ENCODE results near the gene GOLGA6L7.

DNA sequence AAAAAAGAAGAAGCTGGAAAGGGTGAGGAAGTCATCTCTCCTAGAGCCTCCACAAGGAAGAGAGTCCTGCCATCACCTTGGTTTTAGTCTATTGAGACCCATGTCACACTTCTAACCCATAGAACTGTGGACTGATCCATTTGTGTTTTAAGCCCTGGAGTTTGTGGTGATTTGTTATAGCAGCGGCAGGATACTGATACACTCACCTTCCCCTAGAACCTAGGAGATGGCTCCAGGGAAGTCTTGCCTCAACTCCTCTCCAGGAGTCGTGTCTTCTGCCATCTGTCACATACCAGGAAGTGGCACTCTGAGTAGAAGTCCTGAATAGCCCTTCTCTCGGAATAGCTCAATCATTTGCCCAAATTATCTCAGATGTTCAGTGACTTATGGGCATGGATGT is 22.7 kb upstream of the GOLGA6L7 start:
- TF ChIP-seq, protein P1, sequence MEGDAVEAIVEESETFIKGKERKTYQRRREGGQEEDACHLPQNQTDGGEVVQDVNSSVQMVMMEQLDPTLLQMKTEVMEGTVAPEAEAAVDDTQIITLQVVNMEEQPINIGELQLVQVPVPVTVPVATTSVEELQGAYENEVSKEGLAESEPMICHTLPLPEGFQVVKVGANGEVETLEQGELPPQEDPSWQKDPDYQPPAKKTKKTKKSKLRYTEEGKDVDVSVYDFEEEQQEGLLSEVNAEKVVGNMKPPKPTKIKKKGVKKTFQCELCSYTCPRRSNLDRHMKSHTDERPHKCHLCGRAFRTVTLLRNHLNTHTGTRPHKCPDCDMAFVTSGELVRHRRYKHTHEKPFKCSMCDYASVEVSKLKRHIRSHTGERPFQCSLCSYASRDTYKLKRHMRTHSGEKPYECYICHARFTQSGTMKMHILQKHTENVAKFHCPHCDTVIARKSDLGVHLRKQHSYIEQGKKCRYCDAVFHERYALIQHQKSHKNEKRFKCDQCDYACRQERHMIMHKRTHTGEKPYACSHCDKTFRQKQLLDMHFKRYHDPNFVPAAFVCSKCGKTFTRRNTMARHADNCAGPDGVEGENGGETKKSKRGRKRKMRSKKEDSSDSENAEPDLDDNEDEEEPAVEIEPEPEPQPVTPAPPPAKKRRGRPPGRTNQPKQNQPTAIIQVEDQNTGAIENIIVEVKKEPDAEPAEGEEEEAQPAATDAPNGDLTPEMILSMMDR (IDR thresholded peaks at IDR 0.05; ENCODE audit: low read length): no peak
- no peak for TF ChIP-seq EZH2 (optimal IDR thresholded peaks at IDR 0.05; ENCODE audit: low read depth, low read length)

All from MM.1S (cell line).